ENCODE data around the gene BCL2L1. TPM values are rescaled to one million over a fixed set of nuclear protein-coding genes. Genes with fewer than 3 reads are reported as not detected.

Gene BCL2L1
- total RNA-seq, 6 donors from 2014 or later, result 131 to 245 (median 182) TPM

DNA sequence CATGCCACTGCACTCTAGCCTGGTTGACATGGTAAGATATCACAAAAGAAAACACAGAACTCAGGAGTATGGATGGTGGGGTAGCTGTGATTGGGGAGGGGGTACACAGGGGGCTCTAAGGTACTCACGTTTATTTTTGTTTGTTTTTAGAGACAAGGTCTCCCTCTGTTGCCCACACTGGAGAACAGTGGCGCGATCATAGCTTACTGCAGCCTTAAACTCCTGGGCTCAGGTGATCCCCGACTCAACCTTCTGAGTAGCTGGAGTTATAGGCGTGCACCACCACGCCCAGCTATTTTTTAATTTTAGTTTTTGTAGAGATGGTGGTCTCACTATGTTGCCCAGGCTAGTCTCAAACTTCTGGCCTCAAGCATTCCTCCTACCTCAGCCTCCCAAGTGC lies 29.3 kb downstream of the BCL2L1 start:
- H3K27ac ChIP-seq, result peak overlapping the region in 2 of 4 donors; percentile 90 to 99

DNA sequence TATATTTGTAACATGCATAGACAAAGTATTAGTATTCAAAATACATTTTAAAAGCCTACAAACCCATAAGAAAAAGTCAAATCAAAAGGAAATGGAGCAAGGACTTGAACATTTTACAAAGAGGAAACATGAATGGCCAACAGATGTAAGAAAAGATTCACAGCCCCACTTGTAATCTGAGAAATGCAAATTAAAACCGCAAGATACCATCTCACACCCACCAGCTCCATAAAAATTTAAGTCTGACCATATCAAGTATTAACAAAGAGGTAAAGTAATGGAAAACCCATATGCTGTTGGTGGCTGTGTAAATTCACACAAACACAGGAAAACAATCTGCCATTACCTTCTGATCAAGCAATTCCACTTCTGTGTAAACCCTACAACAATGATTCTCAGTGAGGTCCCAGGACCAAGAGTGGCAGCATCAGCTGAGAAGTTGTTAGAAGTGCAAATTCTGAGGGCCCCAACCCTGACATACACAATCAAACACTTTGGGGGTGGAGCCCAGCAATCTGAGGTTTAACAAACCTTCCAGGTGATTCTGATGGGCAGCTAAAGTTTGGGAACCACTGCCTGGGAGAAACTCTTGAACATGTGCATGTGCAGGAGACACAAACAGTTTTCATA lies 30.9 kb downstream of the BCL2L1 start:
- Histone ChIP-seq H3K36me3 (peaks cover 0 to 72% (median 21%) of the 10 kb centered on the region in 4 donors), H3K27me3 (no peaks in the 10 kb centered on the region), H3K9me3 (no peaks in the 10 kb centered on the region), H3K27ac (peak overlapping the region in 2 of 4 donors; percentile 20 to 37), H3K4me1 (peaks cover 38 to 79% (median 59%) of the 10 kb centered on the region in 4 donors), H3K4me3 (no peak overlapping the region)
- no peak for DNase-seq
- 42 to 55% methylated on average over 1 of the region's 1 CpG for WGBS, 2 donors
- ATAC-seq (ENCODE audit: low FRiP score in 2 of 2), result no peak
- TF ChIP-seq EP300 (IDR thresholded peaks at IDR 0.05), result no peak
- TF ChIP-seq, protein P1, sequence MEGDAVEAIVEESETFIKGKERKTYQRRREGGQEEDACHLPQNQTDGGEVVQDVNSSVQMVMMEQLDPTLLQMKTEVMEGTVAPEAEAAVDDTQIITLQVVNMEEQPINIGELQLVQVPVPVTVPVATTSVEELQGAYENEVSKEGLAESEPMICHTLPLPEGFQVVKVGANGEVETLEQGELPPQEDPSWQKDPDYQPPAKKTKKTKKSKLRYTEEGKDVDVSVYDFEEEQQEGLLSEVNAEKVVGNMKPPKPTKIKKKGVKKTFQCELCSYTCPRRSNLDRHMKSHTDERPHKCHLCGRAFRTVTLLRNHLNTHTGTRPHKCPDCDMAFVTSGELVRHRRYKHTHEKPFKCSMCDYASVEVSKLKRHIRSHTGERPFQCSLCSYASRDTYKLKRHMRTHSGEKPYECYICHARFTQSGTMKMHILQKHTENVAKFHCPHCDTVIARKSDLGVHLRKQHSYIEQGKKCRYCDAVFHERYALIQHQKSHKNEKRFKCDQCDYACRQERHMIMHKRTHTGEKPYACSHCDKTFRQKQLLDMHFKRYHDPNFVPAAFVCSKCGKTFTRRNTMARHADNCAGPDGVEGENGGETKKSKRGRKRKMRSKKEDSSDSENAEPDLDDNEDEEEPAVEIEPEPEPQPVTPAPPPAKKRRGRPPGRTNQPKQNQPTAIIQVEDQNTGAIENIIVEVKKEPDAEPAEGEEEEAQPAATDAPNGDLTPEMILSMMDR (IDR thresholded peaks at IDR 0.05), result no peak
- TF ChIP-seq POLR2A (IDR thresholded peaks at IDR 0.05), result no peak
- TF ChIP-seq POLR2AphosphoS5 (IDR thresholded peaks at IDR 0.05), result no peak

More for the DNA sequence above, 29.3 kb downstream of the BCL2L1 start:
- Histone ChIP-seq H3K9me3 (no peaks in the 10 kb centered on the region), H3K4me3 (no peak overlapping the region), H3K4me1 (peaks cover 48 to 87% (median 69%) of the 10 kb centered on the region in 4 donors), H3K36me3 (peaks cover 0 to 68% (median 16%) of the 10 kb centered on the region in 4 donors), H3K27me3 (no peaks in the 10 kb centered on the region)
- 80 to 90% methylated on average over 6 of the region's 6 CpGs for WGBS, 2 donors
- ATAC-seq (ENCODE audit: low FRiP score in 2 of 2) (no peak), DNase-seq (no peak)
- TF ChIP-seq EP300 (IDR thresholded peaks at IDR 0.05) (no peak), POLR2AphosphoS5 (IDR thresholded peaks at IDR 0.05) (no peak), POLR2A (IDR thresholded peaks at IDR 0.05) (no peak)
- TF ChIP-seq, protein P1 (IDR thresholded peaks at IDR 0.05), result no peak

DNA sequence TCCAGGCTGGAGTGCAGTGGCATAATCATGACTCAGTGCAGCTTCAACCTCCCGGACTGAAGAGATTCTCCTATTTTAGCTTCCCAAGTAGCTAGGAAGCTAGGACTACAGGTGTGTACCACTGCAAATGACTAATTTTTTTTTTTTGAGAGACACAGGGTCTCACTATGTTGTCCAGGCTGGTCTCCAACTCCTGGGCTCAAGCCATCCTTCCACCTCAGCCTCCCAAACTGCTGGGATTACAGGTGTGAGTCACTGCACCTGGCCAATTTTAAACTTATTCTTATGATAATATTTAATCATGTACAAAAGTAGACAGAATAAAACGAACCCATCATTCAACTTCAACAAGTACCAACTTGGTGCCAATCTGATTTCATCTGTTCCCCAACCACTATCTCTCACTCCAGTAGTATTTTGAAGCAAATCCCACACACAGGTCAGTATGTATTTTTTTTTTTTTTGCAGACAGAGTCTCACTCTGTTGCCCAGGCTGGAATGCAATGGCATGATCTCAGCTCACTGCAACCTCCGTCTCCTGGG lies 32.5 kb downstream of the BCL2L1 start:
- Histone ChIP-seq H3K27ac (no peak overlapping the region), H3K27me3 (no peaks in the 10 kb centered on the region), H3K4me1 (peaks cover 38 to 77% (median 50%) of the 10 kb centered on the region in 4 donors), H3K36me3 (peaks cover 0 to 78% (median 22%) of the 10 kb centered on the region in 4 donors), H3K9me3 (no peaks in the 10 kb centered on the region), H3K4me3 (no peak overlapping the region)
- DNase-seq, result no peak
- TF ChIP-seq, protein P1 (IDR thresholded peaks at IDR 0.05), result no peak
- TF ChIP-seq POLR2A (IDR thresholded peaks at IDR 0.05) (no peak), POLR2AphosphoS5 (IDR thresholded peaks at IDR 0.05) (no peak), EP300 (IDR thresholded peaks at IDR 0.05) (no peak)
- no peak for ATAC-seq (ENCODE audit: low FRiP score in 2 of 2)
- WGBS, 2 donors, result 87 to 95% methylated on average over 3 of the region's 3 CpGs

DNA sequence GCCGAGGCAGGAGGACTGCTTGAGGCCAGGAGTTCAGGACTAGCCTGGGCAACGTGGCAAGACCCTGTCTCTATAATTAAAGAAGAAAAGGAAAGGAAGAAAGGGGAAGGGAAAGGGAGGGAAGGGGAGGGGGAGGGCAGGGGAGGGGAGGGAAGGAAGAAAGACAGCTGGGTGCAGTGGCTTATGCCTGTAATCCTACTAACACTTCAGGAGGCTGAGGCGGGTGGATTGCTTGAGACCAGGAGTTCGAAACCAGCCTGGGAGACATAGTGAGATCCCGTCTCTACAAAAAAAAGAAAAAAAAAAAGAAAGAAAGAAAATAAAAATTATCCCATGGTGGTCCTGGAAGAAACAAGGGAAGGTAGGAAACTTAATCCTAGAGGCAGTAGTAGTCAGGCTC lies 33.5 kb downstream of the BCL2L1 start:
- Histone ChIP-seq H3K27ac (peak overlapping the region in 3 of 4 donors; percentile 2 to 40 (median 32)), H3K9me3 (no peaks in the 10 kb centered on the region), H3K27me3 (no peaks in the 10 kb centered on the region), H3K4me1 (peaks cover 28 to 67% (median 50%) of the 10 kb centered on the region in 4 donors), H3K4me3 (no peak overlapping the region), H3K36me3 (peaks cover 0 to 87% (median 21%) of the 10 kb centered on the region in 4 donors)
- ATAC-seq (ENCODE audit: low FRiP score in 2 of 2) (no peak), DNase-seq (no peak)
- 91 to 95% methylated on average over 5 of the region's 5 CpGs for WGBS, 2 donors
- TF ChIP-seq POLR2AphosphoS5 (IDR thresholded peaks at IDR 0.05) (no peak), EP300 (IDR thresholded peaks at IDR 0.05) (no peak), POLR2A (IDR thresholded peaks at IDR 0.05) (no peak)
- TF ChIP-seq, protein P1 (IDR thresholded peaks at IDR 0.05), result no peak

Measured in upper lobe of left lung (tissue), 6 donors.